Measurements from ENCODE around the gene NT5C. TPM values are rescaled to one million over a fixed set of nuclear protein-coding genes. Genes with fewer than 3 reads are reported as not detected.

The NT5C gene
- total RNA-seq, 6 experiments from 2014 or later: 10.5 to 35.1 (median 12.6) TPM

GRCh38 chr17:75099881-75100595 lies 31.5 kb downstream of the NT5C start:
- ATAC-seq: no peak
- H3K4me1 ChIP-seq: peaks cover 0 to 6% (median 0%) of the 10 kb centered on the region in 4 donors
- intact Hi-C loops (cut with DNase I): no loop called here
- no peak for DNase-seq
- TF ChIP-seq POLR2A (IDR thresholded peaks at IDR 0.05) (no peak), CTCF (IDR thresholded peaks at IDR 0.05) (no peak)
- no CpG with 5 or more reads among the region's 31 CpGs for WGBS (ENCODE audit: insufficient coverage, low coverage, low lambda C conversion rate, missing lambda C conversion rate)
- H3K9me3 ChIP-seq: no peaks in the 10 kb centered on the region
- no peak overlapping the region for H3K4me3 ChIP-seq
- no peaks in the 10 kb centered on the region for H3K27me3 ChIP-seq
- H3K27ac ChIP-seq: no peak overlapping the region
- H3K36me3 ChIP-seq: no peaks in the 10 kb centered on the region

- intact Hi-C loops (cut with DNase I): no loop called here
- Histone ChIP-seq H3K27ac (no peak overlapping the region), H3K4me3 (no peak overlapping the region), H3K4me1 (peaks cover 0 to 6% (median 0%) of the 10 kb centered on the region in 4 donors), H3K9me3 (no peaks in the 10 kb centered on the region), H3K36me3 (no peaks in the 10 kb centered on the region), H3K27me3 (no peaks in the 10 kb centered on the region)
- TF ChIP-seq CTCF (IDR thresholded peaks at IDR 0.05) (no peak), POLR2A (IDR thresholded peaks at IDR 0.05) (no peak)
- DNase-seq (peak in 1 of 3 donors; percentile 42), ATAC-seq (no peak)
- 87% methylated on average over 5 of the region's 7 CpGs for WGBS (ENCODE audit: insufficient coverage, low coverage, low lambda C conversion rate, missing lambda C conversion rate)
These were observed 32.7 kb downstream of the NT5C start for GRCh38 chr17:75098861-75099260.

- peak in 1 of 3 donors; percentile 46 for DNase-seq
- Histone ChIP-seq H3K27ac (no peak overlapping the region), H3K36me3 (no peaks in the 10 kb centered on the region), H3K4me3 (no peak overlapping the region), H3K9me3 (no peaks in the 10 kb centered on the region), H3K4me1 (peaks cover 0 to 6% (median 0%) of the 10 kb centered on the region in 4 donors), H3K27me3 (no peaks in the 10 kb centered on the region)
- no peak for ATAC-seq
- WGBS (ENCODE audit: insufficient coverage, low coverage, low lambda C conversion rate, missing lambda C conversion rate): 89% methylated on average over 7 of the region's 7 CpGs
- no peak for TF ChIP-seq POLR2A (IDR thresholded peaks at IDR 0.05)
- no peak for TF ChIP-seq CTCF (IDR thresholded peaks at IDR 0.05)
- intact Hi-C loops (cut with DNase I): no loop called here
These were observed 33.7 kb downstream of the NT5C start for GRCh38 chr17:75097865-75098264.

- WGBS (ENCODE audit: insufficient coverage, low coverage, low lambda C conversion rate, missing lambda C conversion rate): 28% methylated on average over 11 of the region's 14 CpGs
- DNase-seq (peak; percentile 67 to 82 (median 80)), ATAC-seq (peak; percentile 72 to 87 (median 80))
- intact Hi-C loops (cut with DNase I): no loop called here
- Histone ChIP-seq H3K36me3 (no peaks in the 10 kb centered on the region), H3K27ac (no peak overlapping the region), H3K27me3 (no peaks in the 10 kb centered on the region), H3K9me3 (no peaks in the 10 kb centered on the region), H3K4me3 (no peak overlapping the region), H3K4me1 (peaks cover 0 to 12% (median 3%) of the 10 kb centered on the region in 4 donors)
- TF ChIP-seq CTCF (IDR thresholded peaks at IDR 0.05): no peak
- TF ChIP-seq POLR2A (IDR thresholded peaks at IDR 0.05): no peak
These were observed 35.4 kb downstream of the NT5C start for GRCh38 chr17:75096082-75096625.

Data from right lobe of liver (tissue), 6 donors.